Neural progenitor cell (in vitro differentiated cells): Measurements from ENCODE around the gene PNPLA6. TPM values are rescaled to one million over a fixed set of nuclear protein-coding genes. Genes with fewer than 3 reads are reported as not detected.

ENCODE experiments used
- DNase-seq: peaks from one replicate; pipeline ENCODE4 v3.0.0-alpha.2; 2016; ENCODE audit warnings: low spot score
- H2AFZ ChIP-seq: fragments of 200-600 bp; sonication (generic); replicated peaks from 2 replicates; pipeline ENCODE4 v1.6.1; 2016; ENCODE audit warnings: antibody characterized with exemption
- H3F3A ChIP-seq: fragments of 200-600 bp; sonication (generic); 2 replicates; pipeline ENCODE4 v1.6.1; 2016; ENCODE audit warnings: antibody characterized with exemption, low read depth
- H3K27ac ChIP-seq: fragments of 200-600 bp; sonication (generic); 2 replicates; pipeline ENCODE4 v1.5.1; 2016; ENCODE audit warnings: mild to moderate bottlenecking
- H3K27me3 ChIP-seq: fragments of 200-600 bp; sonication (generic); 2 replicates; pipeline ENCODE4 v1.6.1; 2016; ENCODE audit warnings: mild to moderate bottlenecking, moderate library complexity
- H3K36me3 ChIP-seq: fragments of 200-600 bp; sonication (generic); 2 replicates; pipeline ENCODE4 v1.5.1; 2016
- H3K4me1 ChIP-seq: fragments of 200-600 bp; sonication (generic); 2 replicates; pipeline ENCODE4 v1.6.1; 2016; ENCODE audit warnings: mixed run types
- H3K4me2 ChIP-seq: fragments of 200-600 bp; sonication (generic); 2 replicates; pipeline ENCODE4 v1.6.1; 2016
- H3K4me3 ChIP-seq: fragments of 200-600 bp; sonication (generic); 2 replicates; pipeline ENCODE4 v1.5.1; 2016
- H3K79me2 ChIP-seq: fragments of 200-600 bp; sonication (generic); 2 replicates; pipeline ENCODE4 v1.6.1; 2016; ENCODE audit warnings: low read depth
- H3K9ac ChIP-seq: fragments of 200-600 bp; sonication (generic); 2 replicates; pipeline ENCODE4 v1.6.1; 2016
- H3K9me3 ChIP-seq: fragments of 200-600 bp; sonication (generic); 2 replicates; pipeline ENCODE4 v1.5.1; 2016; ENCODE audit warnings: low read depth
- H4K20me1 ChIP-seq: fragments of 200-600 bp; sonication (generic); 2 replicates; pipeline ENCODE4 v1.6.1; 2016; ENCODE audit warnings: low read depth
- H3K27ac Mint-ChIP-seq: 3 replicates; pipeline ENCODE4 v1.8.0; 2021; ENCODE audit warnings: mixed read lengths
- H3K27me3 Mint-ChIP-seq: 2 replicates; pipeline ENCODE4 v1.8.0; 2022; ENCODE audit warnings: low read depth, mild to moderate bottlenecking, inconsistent platforms, moderate library complexity, mixed read lengths; ENCODE audit not compliant: insufficient read depth
- H3K36me3 Mint-ChIP-seq: 3 replicates; pipeline ENCODE4 v1.8.0; 2021; ENCODE audit warnings: mixed read lengths
- H3K4me1 Mint-ChIP-seq: 3 replicates; pipeline ENCODE4 v1.8.0; 2021; ENCODE audit warnings: mixed read lengths
- H3K4me3 Mint-ChIP-seq: 3 replicates; pipeline ENCODE4 v1.8.0; 2021; ENCODE audit warnings: mild to moderate bottlenecking, moderate library complexity, mixed read lengths
- H3K9me3 Mint-ChIP-seq: 3 replicates; pipeline ENCODE4 v1.8.0; 2020; ENCODE audit warnings: mixed read lengths
- EZH2 ChIP-seq: fragments of 200-600 bp; sonication (generic); IDR thresholded peaks from 2 replicates; pipeline ENCODE4 v1.6.1; 2017; ENCODE audit warnings: antibody characterized with exemption, mild to moderate bottlenecking, moderate library complexity
- EZH2phosphoT487 ChIP-seq: fragments of 200-600 bp; sonication (generic); IDR thresholded peaks from 2 replicates; pipeline ENCODE4 v1.6.1; 2017; ENCODE audit warnings: antibody characterized with exemption
- total RNA-seq: library from RNA; depleted of rRNA; stranded (reverse); fragments of >200 nt; gene quantifications from 2 replicates; pipeline ENCODE4 v1.2.3, GENCODE V29; 2015; ENCODE audit warnings: low replicate concordance
- TF ChIP-seq, protein P1 (sequence below): fragments of 200-600 bp; sonication (generic); IDR thresholded peaks from 2 replicates; pipeline ENCODE4 v1.5.1; 2017; ENCODE audit warnings: antibody characterized with exemption, mild to moderate bottlenecking

PNPLA6 gene
- total RNA-seq, 1 donor from 2014 or later = 25.5 TPM

DNA sequence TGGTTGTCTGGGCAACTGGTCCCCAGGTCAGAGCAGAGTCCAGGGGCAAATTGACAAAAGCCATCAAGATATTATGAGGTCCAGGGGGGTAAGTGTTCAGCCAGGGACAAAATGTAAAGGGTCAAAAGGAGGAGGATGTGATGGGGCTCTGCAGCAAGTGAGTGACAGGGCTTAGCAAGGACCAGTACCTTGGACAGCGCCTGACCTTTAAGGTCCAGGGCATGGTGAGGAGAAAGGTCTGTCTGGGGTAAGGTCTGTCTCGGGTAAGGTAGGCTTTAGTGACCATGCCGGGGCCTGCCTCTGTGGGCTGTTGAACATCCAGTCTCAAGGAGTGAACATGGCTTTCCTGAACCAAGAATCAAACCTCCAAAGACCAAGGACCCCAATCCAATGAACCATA lies 25.9 kb upstream of the PNPLA6 start:
- peaks cover 15% of the 10 kb centered on the region for H3F3A ChIP-seq
- H3K27me3 ChIP-seq = peaks cover 13% of the 10 kb centered on the region
- peak overlapping the region; percentile 63 for H3K4me3 Mint-ChIP-seq
- H3K79me2 ChIP-seq = no peaks in the 10 kb centered on the region
- peak; percentile 80 for DNase-seq
- peaks cover 15% of the 10 kb centered on the region for H3K27me3 Mint-ChIP-seq
- no peak overlapping the region for H3K4me2 ChIP-seq
- no peak overlapping the region for H2AFZ ChIP-seq
- no peaks in the 10 kb centered on the region for H3K4me1 ChIP-seq
- H3K36me3 ChIP-seq = no peaks in the 10 kb centered on the region
- no peak overlapping the region for H3K4me3 ChIP-seq
- no peak for TF ChIP-seq EZH2
- no peak for TF ChIP-seq EZH2phosphoT487
- TF ChIP-seq, protein P1, sequence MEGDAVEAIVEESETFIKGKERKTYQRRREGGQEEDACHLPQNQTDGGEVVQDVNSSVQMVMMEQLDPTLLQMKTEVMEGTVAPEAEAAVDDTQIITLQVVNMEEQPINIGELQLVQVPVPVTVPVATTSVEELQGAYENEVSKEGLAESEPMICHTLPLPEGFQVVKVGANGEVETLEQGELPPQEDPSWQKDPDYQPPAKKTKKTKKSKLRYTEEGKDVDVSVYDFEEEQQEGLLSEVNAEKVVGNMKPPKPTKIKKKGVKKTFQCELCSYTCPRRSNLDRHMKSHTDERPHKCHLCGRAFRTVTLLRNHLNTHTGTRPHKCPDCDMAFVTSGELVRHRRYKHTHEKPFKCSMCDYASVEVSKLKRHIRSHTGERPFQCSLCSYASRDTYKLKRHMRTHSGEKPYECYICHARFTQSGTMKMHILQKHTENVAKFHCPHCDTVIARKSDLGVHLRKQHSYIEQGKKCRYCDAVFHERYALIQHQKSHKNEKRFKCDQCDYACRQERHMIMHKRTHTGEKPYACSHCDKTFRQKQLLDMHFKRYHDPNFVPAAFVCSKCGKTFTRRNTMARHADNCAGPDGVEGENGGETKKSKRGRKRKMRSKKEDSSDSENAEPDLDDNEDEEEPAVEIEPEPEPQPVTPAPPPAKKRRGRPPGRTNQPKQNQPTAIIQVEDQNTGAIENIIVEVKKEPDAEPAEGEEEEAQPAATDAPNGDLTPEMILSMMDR = no peak
- H3K9me3 Mint-ChIP-seq = no peaks in the 10 kb centered on the region
- H3K9me3 ChIP-seq = no peaks in the 10 kb centered on the region
- H4K20me1 ChIP-seq = peaks cover 3% of the 10 kb centered on the region
- no peaks in the 10 kb centered on the region for H3K36me3 Mint-ChIP-seq
- H3K9ac ChIP-seq = no peak overlapping the region
- H3K4me1 Mint-ChIP-seq = peaks cover 8% of the 10 kb centered on the region
- no peak overlapping the region for H3K27ac ChIP-seq
- H3K27ac Mint-ChIP-seq = no peak overlapping the region

DNA sequence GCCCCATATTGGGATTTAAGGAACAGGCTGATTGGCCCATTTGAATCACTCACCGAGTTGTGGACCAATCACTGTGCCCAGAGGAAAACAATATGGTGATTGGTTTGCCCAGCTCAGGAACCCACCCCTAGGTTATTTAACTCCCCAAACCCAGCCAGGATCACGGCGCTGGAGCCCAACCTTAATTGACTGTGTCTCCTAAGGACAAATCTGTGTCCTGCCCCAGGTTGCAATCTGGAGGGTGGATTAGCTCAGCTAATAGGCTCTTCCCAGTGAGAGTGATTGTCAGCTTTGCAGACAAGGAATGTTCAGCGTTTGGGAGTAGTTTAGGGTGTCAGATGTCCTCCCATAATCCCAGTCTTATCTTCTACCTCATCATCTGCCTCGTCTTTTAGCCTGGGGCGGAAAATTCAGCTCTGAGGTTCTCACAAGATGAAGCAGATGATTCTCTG lies 23.1 kb upstream of the PNPLA6 start:
- Histone ChIP-seq H4K20me1 (no peaks in the 10 kb centered on the region), H3K27ac (peak overlapping the region; percentile 22), H3K9ac (no peak overlapping the region), H3K79me2 (peaks cover 12% of the 10 kb centered on the region), H3K36me3 (no peaks in the 10 kb centered on the region), H2AFZ (no peak overlapping the region), H3F3A (peaks cover 12% of the 10 kb centered on the region), H3K9me3 (no peaks in the 10 kb centered on the region), H3K4me1 (peaks cover 4% of the 10 kb centered on the region), H3K4me3 (no peak overlapping the region), H3K27me3 (no peaks in the 10 kb centered on the region), H3K4me2 (no peak overlapping the region)
- Mint-ChIP-seq H3K4me1 (peaks cover 17% of the 10 kb centered on the region), H3K4me3 (no peak overlapping the region), H3K27ac (no peak overlapping the region), H3K27me3 (peaks cover 12% of the 10 kb centered on the region), H3K36me3 (no peaks in the 10 kb centered on the region), H3K9me3 (no peaks in the 10 kb centered on the region)
- peak; percentile 62 for DNase-seq
- TF ChIP-seq EZH2 (no peak), EZH2phosphoT487 (no peak)
- TF ChIP-seq, protein P1 = no peak

DNA sequence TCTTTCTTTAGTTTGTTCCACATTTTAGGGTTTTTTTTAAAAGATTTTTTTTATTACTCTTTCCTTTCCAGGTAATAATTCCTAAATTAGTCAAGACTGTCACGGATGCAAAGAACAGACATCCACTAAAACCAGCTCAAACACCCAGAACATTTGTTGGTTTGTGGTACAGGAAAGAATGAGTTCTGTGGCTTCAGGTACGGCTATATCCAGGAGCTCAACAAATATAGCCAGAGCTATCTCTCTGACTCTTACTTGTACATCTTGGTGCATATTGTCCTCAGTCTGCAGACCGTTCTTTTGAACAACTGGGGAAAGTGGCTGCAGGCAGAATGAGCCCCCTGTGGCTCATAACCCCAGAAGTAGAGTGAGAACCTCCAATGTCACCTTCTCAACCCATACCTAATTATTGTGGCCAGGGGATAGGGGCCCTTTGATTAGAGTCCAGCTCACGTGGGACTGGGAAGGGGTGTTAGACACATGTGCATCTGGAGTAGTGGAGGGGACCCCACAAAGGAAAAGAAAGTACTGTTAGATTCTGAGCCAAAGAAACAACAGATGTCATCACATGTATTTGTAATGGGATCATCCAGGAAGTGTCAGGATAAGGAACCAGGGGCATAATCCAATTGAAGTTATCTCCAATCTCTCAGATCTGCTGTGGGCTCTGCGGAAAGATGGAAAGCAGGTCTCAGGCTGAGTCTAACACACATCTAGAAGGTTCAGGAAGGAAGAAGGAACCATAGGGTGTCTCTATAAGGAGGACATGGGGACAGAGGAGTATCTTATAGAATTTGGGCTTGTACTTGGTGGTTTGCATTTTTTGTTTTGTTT lies 21.5 kb upstream of the PNPLA6 start:
- peaks cover 4% of the 10 kb centered on the region for H3K4me1 ChIP-seq
- TF ChIP-seq EZH2 = no peak
- TF ChIP-seq, protein P1 = no peak
- TF ChIP-seq EZH2phosphoT487 = no peak
- H3K4me3 ChIP-seq = no peak overlapping the region
- Mint-ChIP-seq H3K27ac (no peak overlapping the region), H3K4me1 (peaks cover 17% of the 10 kb centered on the region), H3K4me3 (peak overlapping the region; percentile 64), H3K27me3 (peaks cover 8% of the 10 kb centered on the region), H3K9me3 (no peaks in the 10 kb centered on the region), H3K36me3 (peaks cover under 1% of the 10 kb centered on the region)
- no peaks in the 10 kb centered on the region for H3K36me3 ChIP-seq
- peaks cover 21% of the 10 kb centered on the region for H3K79me2 ChIP-seq
- no peaks in the 10 kb centered on the region for H3K9me3 ChIP-seq
- DNase-seq = no peak
- no peak overlapping the region for H3K27ac ChIP-seq
- H3K9ac ChIP-seq = no peak overlapping the region
- H3F3A ChIP-seq = peaks cover 12% of the 10 kb centered on the region
- no peak overlapping the region for H3K4me2 ChIP-seq
- no peaks in the 10 kb centered on the region for H3K27me3 ChIP-seq
- no peaks in the 10 kb centered on the region for H4K20me1 ChIP-seq
- no peak overlapping the region for H2AFZ ChIP-seq
